Measurements from ENCODE around the gene SPIN2A.
A peak's percentile ranks its signal among the peaks of the same experiment; 100 is the strongest.
"Not testable (repeated sequence)": the region's sequence is repeated elsewhere in the genome, so short reads cannot be mapped to it uniquely, and the experiment has no call there.

Gene SPIN2A

DNA sequence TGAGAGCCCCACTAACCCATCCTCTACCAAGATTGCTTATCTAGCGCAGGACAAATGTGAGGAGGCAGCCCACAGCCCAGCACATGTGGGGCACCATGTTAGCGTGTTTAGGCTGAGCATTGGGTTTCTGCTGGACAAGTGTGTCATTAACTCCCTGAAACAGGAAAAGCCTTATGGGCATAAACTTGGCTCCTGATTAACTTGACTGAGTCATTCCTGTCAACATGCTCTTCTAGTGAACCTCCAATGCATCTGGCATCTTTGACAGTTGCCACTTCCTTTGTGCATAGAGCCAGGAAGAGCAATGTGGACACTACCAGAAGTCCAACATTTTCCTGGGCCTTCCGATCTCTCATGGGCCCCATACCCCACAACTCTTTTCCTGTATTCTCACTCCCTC, 2.5 kb downstream of the SPIN2A start:
- H3K4me3 ChIP-seq = no peak overlapping the region
- no peak overlapping the region for H3K27ac ChIP-seq
- H3K9me3 ChIP-seq = no peaks in the 10 kb centered on the region
- no peaks in the 10 kb centered on the region for H3K36me3 ChIP-seq
- no peaks in the 10 kb centered on the region for H3K4me1 ChIP-seq
- peaks cover 57% of the 10 kb centered on the region for H3K27me3 ChIP-seq
- no peak overlapping the region for H3K4me2 ChIP-seq
- no peak for TF ChIP-seq Cebpa-rat (IDR thresholded peaks at IDR 0.05)
- no peaks in the 10 kb centered on the region for H4K20me1 ChIP-seq
- H3K9ac ChIP-seq = no peak overlapping the region

DNA sequence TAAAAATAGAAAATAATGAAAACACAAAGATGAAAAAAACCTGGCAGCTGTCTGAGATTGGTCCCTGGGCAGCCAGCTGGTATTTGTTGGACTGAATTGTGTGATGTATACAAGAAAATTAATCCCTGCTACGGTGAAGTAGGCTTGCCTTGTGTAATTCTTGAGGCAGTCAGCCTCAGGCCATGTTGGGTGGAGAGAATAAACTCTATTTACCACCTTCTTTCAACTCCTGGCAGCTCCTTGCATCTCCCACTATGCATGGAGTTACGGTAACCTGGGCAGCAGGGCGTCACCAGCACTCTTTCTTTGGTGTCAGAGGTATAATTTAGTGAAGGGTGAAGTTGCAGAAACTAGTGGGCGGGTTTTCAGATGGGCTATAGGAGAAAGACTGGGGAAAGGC, 3.5 kb downstream of the SPIN2A start:
- no peak overlapping the region for H3K4me3 ChIP-seq
- H3K4me1 ChIP-seq = no peaks in the 10 kb centered on the region
- H3K36me3 ChIP-seq = no peaks in the 10 kb centered on the region
- no peak for TF ChIP-seq Cebpa-rat (IDR thresholded peaks at IDR 0.05)
- H3K9me3 ChIP-seq = no peaks in the 10 kb centered on the region
- H3K9ac ChIP-seq = no peak overlapping the region
- H3K27me3 ChIP-seq = peaks cover 52% of the 10 kb centered on the region
- H3K4me2 ChIP-seq = no peak overlapping the region
- no peak overlapping the region for H3K27ac ChIP-seq
- H4K20me1 ChIP-seq = no peaks in the 10 kb centered on the region

DNA sequence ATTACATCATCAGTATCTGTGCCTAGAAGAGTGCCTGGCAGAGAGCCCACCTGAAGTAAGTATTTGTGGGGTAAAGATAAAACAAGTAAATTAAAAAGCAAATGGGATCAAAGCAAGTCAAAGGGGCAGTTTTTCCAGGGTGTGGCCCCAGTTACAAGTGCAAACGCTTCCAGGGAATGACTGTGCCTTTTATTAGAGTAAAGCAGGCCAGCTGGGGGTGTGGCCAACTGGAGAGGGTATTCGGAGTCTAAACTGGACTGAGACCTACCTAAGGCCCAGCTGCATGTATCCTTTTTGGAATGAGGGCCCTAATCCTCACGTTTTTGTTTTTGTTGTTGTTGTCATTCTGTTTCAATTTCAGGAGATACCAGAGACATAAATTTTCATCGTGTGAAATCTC, 3.9 kb downstream of the SPIN2A start:
- not testable (repeated sequence) for H3K4me3 ChIP-seq, H3K4me1 ChIP-seq, H3K9me3 ChIP-seq, H3K27ac ChIP-seq, H3K36me3 ChIP-seq, H3K9ac ChIP-seq, H4K20me1 ChIP-seq, H3K4me2 ChIP-seq
- H3K27me3 ChIP-seq = peaks cover 51% of the 10 kb centered on the region

- H3K4me1 ChIP-seq = no peaks in the 10 kb centered on the region
- H3K9me3 ChIP-seq = no peaks in the 10 kb centered on the region
- H3K4me3 ChIP-seq = no peak overlapping the region
- TF ChIP-seq Cebpa-rat (IDR thresholded peaks at IDR 0.05) = no peak
- no peak overlapping the region for H3K9ac ChIP-seq
- H3K27ac ChIP-seq = no peak overlapping the region
- H3K4me2 ChIP-seq = no peak overlapping the region
- H4K20me1 ChIP-seq = no peaks in the 10 kb centered on the region
- no peaks in the 10 kb centered on the region for H3K36me3 ChIP-seq
- peaks cover 49% of the 10 kb centered on the region for H3K27me3 ChIP-seq
Measured at GRCh38 chrX:57132046-57132445, 5.2 kb downstream of the SPIN2A start.

GRCh38 chrX:57121816-57122215, 15.4 kb downstream of the SPIN2A start:
- peaks cover 23% of the 10 kb centered on the region for H3K27me3 ChIP-seq
- H3K4me2 ChIP-seq = peak overlapping the region; percentile 56
- H4K20me1 ChIP-seq = no peaks in the 10 kb centered on the region
- H3K9ac ChIP-seq = 0 out of 2 replicates have a peak overlapping the region, but pooled peaks have one; percentile 66
- H3K4me1 ChIP-seq = no peaks in the 10 kb centered on the region
- TF ChIP-seq Cebpa-rat (IDR thresholded peaks at IDR 0.05) = no peak
- H3K27ac ChIP-seq = no peak overlapping the region
- peak overlapping the region; percentile 67 for H3K4me3 ChIP-seq
- H3K9me3 ChIP-seq = no peaks in the 10 kb centered on the region
- H3K36me3 ChIP-seq = no peaks in the 10 kb centered on the region

GRCh38 chrX:57121162-57121755, 15.9 kb downstream of the SPIN2A start, which contains the start of gene SPIN2B:
Gene SPIN2B (minus strand): TSS chrX:57121548.
- TF ChIP-seq Cebpa-rat (IDR thresholded peaks at IDR 0.05) = no peak
- H3K27ac ChIP-seq = peak within 1 kb of the TSS; percentile 66
- peaks cover 18% of the 10 kb centered on the region for H3K27me3 ChIP-seq
- H3K4me1 ChIP-seq = no peaks in the 10 kb centered on the region
- peak within 1 kb of the TSS; percentile 66 for H3K9ac ChIP-seq
- peak within 1 kb of the TSS; percentile 63 for H3K4me2 ChIP-seq
- peak within 1 kb of the TSS; percentile 67 for H3K4me3 ChIP-seq
- H3K9me3 ChIP-seq = no peaks in the 10 kb centered on the region
- no peaks in the 10 kb centered on the region for H4K20me1 ChIP-seq
- no peaks in the 10 kb centered on the region for H3K36me3 ChIP-seq

DNA sequence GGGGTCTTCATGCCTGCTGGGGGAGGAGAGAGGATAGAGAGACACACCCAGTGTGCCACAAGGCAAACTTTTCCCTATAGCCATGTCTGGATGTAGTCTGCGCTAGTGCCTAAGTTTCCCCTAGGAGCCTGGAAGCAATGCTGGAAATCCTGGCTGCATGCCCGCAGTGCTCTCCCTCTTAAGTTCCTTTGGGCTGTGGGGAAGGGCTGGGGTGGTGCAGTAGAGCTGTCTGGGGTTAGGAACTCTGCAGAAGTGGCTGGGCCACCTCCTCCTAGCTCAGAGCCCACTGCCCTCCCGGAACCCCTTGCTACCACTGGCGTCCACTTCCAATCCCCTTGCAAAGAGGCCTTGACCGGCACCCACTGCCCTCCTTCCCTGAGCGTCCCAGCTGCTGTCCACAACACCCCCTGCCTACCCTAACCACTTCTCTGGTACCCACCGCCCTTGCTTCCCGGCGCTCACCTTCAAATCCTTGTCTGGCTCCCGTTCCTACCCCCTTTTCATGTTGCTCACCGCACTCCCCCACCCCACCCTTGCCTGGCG, 16.5 kb downstream of the SPIN2A start:
- not testable (repeated sequence) for H3K9me3 ChIP-seq, H3K4me1 ChIP-seq, H4K20me1 ChIP-seq, H3K36me3 ChIP-seq
- H3K4me3 ChIP-seq = peak overlapping the region; percentile 67
- peaks cover 15% of the 10 kb centered on the region for H3K27me3 ChIP-seq
- peak overlapping the region; percentile 63 for H3K4me2 ChIP-seq
- peak overlapping the region; percentile 66 for H3K9ac ChIP-seq
- peak overlapping the region; percentile 66 for H3K27ac ChIP-seq

GRCh38 chrX:57119416-57119815, 17.8 kb downstream of the SPIN2A start:
- no peak overlapping the region for H3K4me2 ChIP-seq
- TF ChIP-seq Cebpa-rat (IDR thresholded peaks at IDR 0.05) = no peak

GRCh38 chrX:57117566-57117965, 19.6 kb downstream of the SPIN2A start:
- H3K4me3 ChIP-seq, H3K36me3 ChIP-seq, H3K27ac ChIP-seq, H3K9ac ChIP-seq, H4K20me1 ChIP-seq, H3K4me2 ChIP-seq, H3K9me3 ChIP-seq, H3K4me1 ChIP-seq: not testable (repeated sequence)
- peaks cover 19% of the 10 kb centered on the region for H3K27me3 ChIP-seq

More at GRCh38 chrX:57119416-57119815, 17.8 kb downstream of the SPIN2A start:
- Histone ChIP-seq H3K4me1 (no peaks in the 10 kb centered on the region), H4K20me1 (no peaks in the 10 kb centered on the region), H3K27me3 (peaks cover 15% of the 10 kb centered on the region), H3K9me3 (no peaks in the 10 kb centered on the region), H3K36me3 (no peaks in the 10 kb centered on the region), H3K4me3 (no peak overlapping the region), H3K9ac (no peak overlapping the region), H3K27ac (no peak overlapping the region)

DNA sequence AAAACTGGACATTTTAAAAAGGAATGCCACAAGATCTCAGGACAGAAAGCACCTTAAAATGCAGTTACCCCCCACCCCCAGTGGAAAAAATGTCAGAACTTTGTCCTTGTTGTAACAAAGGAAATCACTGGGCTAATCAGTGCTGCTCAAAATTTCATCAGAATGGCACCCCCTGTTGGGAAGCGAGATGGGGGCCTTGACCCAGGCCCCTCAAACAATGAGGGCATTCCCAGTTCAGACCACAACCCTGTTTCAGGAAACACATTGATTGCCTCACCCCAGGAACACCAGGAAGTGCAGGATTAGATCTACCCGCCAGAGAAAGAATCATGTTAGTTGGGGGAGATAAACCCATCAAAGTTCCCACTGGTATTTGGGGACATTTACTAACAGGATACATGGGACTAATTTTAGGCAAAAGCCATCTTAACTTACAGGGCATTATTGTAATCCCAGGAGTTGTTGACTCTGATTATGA, 32.2 kb downstream of the SPIN2A start:
- TF ChIP-seq Cebpa-rat (IDR thresholded peaks at IDR 0.05) = no peak
- Histone ChIP-seq H3K4me2 (no peak overlapping the region), H3K4me3 (no peak overlapping the region), H3K27ac (no peak overlapping the region), H3K27me3 (peaks cover 60% of the 10 kb centered on the region), H3K9ac (no peak overlapping the region), H3K4me1 (no peaks in the 10 kb centered on the region), H3K9me3 (peaks cover 5% of the 10 kb centered on the region; the same call in 1 of the 2 replicates), H4K20me1 (no peaks in the 10 kb centered on the region), H3K36me3 (0 out of 2 replicates have a peak, but pooled peaks cover 5% of the 10 kb centered on the region)

Data from BLaER1 (cell line).